ENCODE data around the gene NAA50.

Gene NAA50

GRCh38 chr3:113753376-113753985 is 7.4 kb upstream of the NAA50 start:
- no peak overlapping the region for H3K4me3 ChIP-seq (ENCODE audit: insufficient read length, low read depth)
- TF ChIP-seq SUZ12 (IDR thresholded peaks at IDR 0.05; ENCODE audit: extremely low read depth, insufficient read depth, insufficient read length) = no peak
- TF ChIP-seq ZNF274 (IDR thresholded peaks at IDR 0.05; ENCODE audit: low read depth, low read length) = no peak
- no peak for TF ChIP-seq YY1 (IDR thresholded peaks at IDR 0.05; ENCODE audit: insufficient read depth, insufficient read length)
- peak; percentile 15 for DNase-seq (ENCODE audit: low read depth, low spot score)

GRCh38 chr3:113751141-113751540 is 5.1 kb upstream of the NAA50 start:
- Histone ChIP-seq H3K4me3 (ENCODE audit: insufficient read length, low read depth) (no peak overlapping the region), H3K4me1 (ENCODE audit: insufficient read depth, insufficient read length) (no peaks in the 10 kb centered on the region), H3K36me3 (ENCODE audit: insufficient read depth, insufficient read length, low read length) (no peaks in the 10 kb centered on the region), H3K9ac (ENCODE audit: insufficient read length, low read depth) (no peak overlapping the region), H3K9me3 (ENCODE audit: insufficient read depth, low read length) (no peaks in the 10 kb centered on the region), H3K27me3 (ENCODE audit: insufficient read depth, insufficient read length) (no peaks in the 10 kb centered on the region)
- DNase-seq (ENCODE audit: low read depth, low spot score) = no peak
- TF ChIP-seq SUZ12 (IDR thresholded peaks at IDR 0.05; ENCODE audit: extremely low read depth, insufficient read depth, insufficient read length) (no peak), ZNF274 (IDR thresholded peaks at IDR 0.05; ENCODE audit: low read depth, low read length) (no peak), YY1 (IDR thresholded peaks at IDR 0.05; ENCODE audit: insufficient read depth, insufficient read length) (no peak)

More at GRCh38 chr3:113753376-113753985, 7.4 kb upstream of the NAA50 start:
- Histone ChIP-seq H3K36me3 (ENCODE audit: insufficient read depth, insufficient read length, low read length) (no peaks in the 10 kb centered on the region), H3K27me3 (ENCODE audit: insufficient read depth, insufficient read length) (no peaks in the 10 kb centered on the region), H3K4me1 (ENCODE audit: insufficient read depth, insufficient read length) (no peaks in the 10 kb centered on the region), H3K9me3 (ENCODE audit: insufficient read depth, low read length) (peaks cover 5% of the 10 kb centered on the region), H3K9ac (ENCODE audit: insufficient read length, low read depth) (no peak overlapping the region)

- no peak for DNase-seq (ENCODE audit: low read depth, low spot score)
- Histone ChIP-seq H3K9me3 (ENCODE audit: insufficient read depth, low read length) (no peaks in the 10 kb centered on the region), H3K36me3 (ENCODE audit: insufficient read depth, insufficient read length, low read length) (peaks cover 20% of the 10 kb centered on the region), H3K9ac (ENCODE audit: insufficient read length, low read depth) (peak overlapping the region; percentile 86), H3K4me3 (ENCODE audit: insufficient read length, low read depth) (peak overlapping the region; percentile 93), H3K27me3 (ENCODE audit: insufficient read depth, insufficient read length) (no peaks in the 10 kb centered on the region), H3K4me1 (ENCODE audit: insufficient read depth, insufficient read length) (no peaks in the 10 kb centered on the region)
- TF ChIP-seq ZNF274 (IDR thresholded peaks at IDR 0.05; ENCODE audit: low read depth, low read length) (no peak), SUZ12 (IDR thresholded peaks at IDR 0.05; ENCODE audit: extremely low read depth, insufficient read depth, insufficient read length) (no peak), YY1 (IDR thresholded peaks at IDR 0.05; ENCODE audit: insufficient read depth, insufficient read length) (peak; percentile 10)
Observed at GRCh38 chr3:113747283-113748046, 1.4 kb upstream of the NAA50 start.

GRCh38 chr3:113746548-113747282 is 666 bp upstream of the NAA50 start, which contains the start of gene ATP6V1A:
Gene ATP6V1A (plus strand): TSS chr3:113747035. CDS start chr3:113778754, 31,719 bp downstream.
- H3K9me3 ChIP-seq (ENCODE audit: insufficient read depth, low read length) = no peaks in the 10 kb centered on the region
- H3K9ac ChIP-seq (ENCODE audit: insufficient read length, low read depth) = peak within 1 kb of the TSS; percentile 97
- TF ChIP-seq YY1 (IDR thresholded peaks at IDR 0.05; ENCODE audit: insufficient read depth, insufficient read length) (no peak), ZNF274 (IDR thresholded peaks at IDR 0.05; ENCODE audit: low read depth, low read length) (no peak), SUZ12 (IDR thresholded peaks at IDR 0.05; ENCODE audit: extremely low read depth, insufficient read depth, insufficient read length) (no peak)
- no peaks in the 10 kb centered on the region for H3K27me3 ChIP-seq (ENCODE audit: insufficient read depth, insufficient read length)
- no peaks in the 10 kb centered on the region for H3K4me1 ChIP-seq (ENCODE audit: insufficient read depth, insufficient read length)
- H3K36me3 ChIP-seq (ENCODE audit: insufficient read depth, insufficient read length, low read length) = peaks cover 23% of the 10 kb centered on the region
- H3K4me3 ChIP-seq (ENCODE audit: insufficient read length, low read depth) = peak within 1 kb of the TSS; percentile 93
- peak; percentile 90 for DNase-seq (ENCODE audit: low read depth, low spot score)

GRCh38 chr3:113744941-113745755 is 901 bp downstream of the NAA50 start:
- Histone ChIP-seq H3K27me3 (ENCODE audit: insufficient read depth, insufficient read length) (no peaks in the 10 kb centered on the region), H3K9me3 (ENCODE audit: insufficient read depth, low read length) (no peaks in the 10 kb centered on the region), H3K9ac (ENCODE audit: insufficient read length, low read depth) (peak overlapping the region; percentile 97), H3K4me1 (ENCODE audit: insufficient read depth, insufficient read length) (no peaks in the 10 kb centered on the region), H3K36me3 (ENCODE audit: insufficient read depth, insufficient read length, low read length) (peaks cover 33% of the 10 kb centered on the region), H3K4me3 (ENCODE audit: insufficient read length, low read depth) (peak overlapping the region; percentile 93)
- DNase-seq (ENCODE audit: low read depth, low spot score) = peak; percentile 70
- TF ChIP-seq ZNF274 (IDR thresholded peaks at IDR 0.05; ENCODE audit: low read depth, low read length) (no peak), YY1 (IDR thresholded peaks at IDR 0.05; ENCODE audit: insufficient read depth, insufficient read length) (no peak), SUZ12 (IDR thresholded peaks at IDR 0.05; ENCODE audit: extremely low read depth, insufficient read depth, insufficient read length) (no peak)

- TF ChIP-seq YY1 (IDR thresholded peaks at IDR 0.05; ENCODE audit: insufficient read depth, insufficient read length) = no peak
- Histone ChIP-seq H3K27me3 (ENCODE audit: insufficient read depth, insufficient read length) (no peaks in the 10 kb centered on the region), H3K9me3 (ENCODE audit: insufficient read depth, low read length) (no peaks in the 10 kb centered on the region), H3K4me3 (ENCODE audit: insufficient read length, low read depth) (no peak overlapping the region), H3K36me3 (ENCODE audit: insufficient read depth, insufficient read length, low read length) (peaks cover 40% of the 10 kb centered on the region), H3K9ac (ENCODE audit: insufficient read length, low read depth) (no peak overlapping the region), H3K4me1 (ENCODE audit: insufficient read depth, insufficient read length) (no peaks in the 10 kb centered on the region)
- DNase-seq (ENCODE audit: low read depth, low spot score) = no peak
Observed at GRCh38 chr3:113743006-113743630, 2.9 kb downstream of the NAA50 start.
